Inflammatory macrophage treated with lipopolysaccharide for 1 hour (primary cell): ENCODE results near the gene XPNPEP3.
"Not testable (repeated sequence)": the region's sequence is repeated elsewhere in the genome, so short reads cannot be mapped to it uniquely, and the experiment has no call there.

Source experiments
- DNase-seq, 2 donors: peaks; one replicate each; pipeline ENCODE4 v3.0.0-alpha.2; 2020 to 2022

Gene XPNPEP3

DNA sequence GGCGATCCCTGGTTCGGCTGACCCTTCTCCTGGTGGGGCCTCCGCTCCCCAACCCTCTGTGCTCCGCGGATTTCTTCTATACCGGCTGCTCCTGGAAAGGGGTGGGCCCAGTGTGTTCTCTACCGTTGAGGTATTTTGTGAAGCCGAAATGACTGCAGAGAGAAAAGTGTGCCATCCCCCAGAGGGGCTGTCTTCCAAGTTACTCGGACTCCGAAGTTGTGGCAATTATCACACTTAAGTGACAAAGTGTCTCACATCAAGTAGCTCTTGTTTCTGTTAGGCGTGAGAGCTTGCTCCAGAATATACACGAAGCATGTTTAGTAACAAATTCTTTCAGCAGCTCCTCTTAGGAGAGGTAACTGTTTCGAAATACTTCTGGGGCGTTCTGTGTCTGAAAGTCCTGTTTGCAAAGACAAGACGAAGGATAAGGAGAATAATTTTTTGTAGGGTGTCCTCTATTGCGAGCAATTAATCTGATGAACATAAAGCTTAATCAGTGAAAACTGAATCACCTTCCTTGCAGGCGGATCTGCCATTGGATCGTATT is 434 bp downstream of the XPNPEP3 start:
- DNase-seq, result peak; percentile 4 to 19

DNA sequence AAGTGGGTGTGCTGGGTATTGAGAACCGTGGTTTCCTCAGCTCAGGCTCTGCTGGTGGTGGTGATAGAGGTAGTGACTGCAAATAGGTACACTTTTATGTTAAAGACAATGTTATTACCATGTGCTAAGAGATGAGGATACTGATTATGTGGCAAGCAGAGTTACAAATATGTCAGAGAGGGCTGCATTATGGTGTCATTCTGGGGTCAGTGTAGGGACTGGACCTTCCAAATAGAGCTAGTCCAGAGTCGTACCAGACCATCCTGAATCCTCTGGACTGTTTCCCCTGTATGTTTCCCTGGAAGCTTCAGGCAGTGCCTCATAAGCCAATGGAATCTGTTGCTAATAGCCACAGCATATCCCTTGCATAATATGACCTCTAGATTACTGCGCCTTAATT is 5.1 kb downstream of the XPNPEP3 start, which contains the start of gene DNAJB7:
TSS of gene DNAJB7 (minus strand) at position 101 of the 400 bp plus-strand sequence. CDS start 119 bp downstream, outside the sequence.
- no peak for DNase-seq

DNA sequence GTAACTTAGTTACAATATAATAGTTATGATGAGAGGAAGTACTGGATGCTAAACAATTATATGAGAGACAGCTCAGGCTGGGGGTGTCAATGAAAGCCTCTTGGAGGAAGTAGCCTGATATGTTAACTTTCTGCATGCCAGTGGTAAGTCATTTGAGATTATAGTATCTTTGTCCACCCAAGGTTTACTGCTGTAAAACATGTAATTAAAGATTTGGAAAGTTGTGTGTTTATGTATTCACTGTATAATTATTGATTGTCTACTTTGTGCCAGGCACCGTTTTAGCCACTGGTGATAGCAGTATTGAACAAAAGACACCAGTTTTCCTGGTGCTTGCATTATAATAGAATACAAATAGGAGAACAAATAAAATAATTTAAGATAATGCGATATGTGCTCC is 5.6 kb downstream of the XPNPEP3 start:
- DNase-seq, result peak in 1 of 2 donors; percentile 9

DNA sequence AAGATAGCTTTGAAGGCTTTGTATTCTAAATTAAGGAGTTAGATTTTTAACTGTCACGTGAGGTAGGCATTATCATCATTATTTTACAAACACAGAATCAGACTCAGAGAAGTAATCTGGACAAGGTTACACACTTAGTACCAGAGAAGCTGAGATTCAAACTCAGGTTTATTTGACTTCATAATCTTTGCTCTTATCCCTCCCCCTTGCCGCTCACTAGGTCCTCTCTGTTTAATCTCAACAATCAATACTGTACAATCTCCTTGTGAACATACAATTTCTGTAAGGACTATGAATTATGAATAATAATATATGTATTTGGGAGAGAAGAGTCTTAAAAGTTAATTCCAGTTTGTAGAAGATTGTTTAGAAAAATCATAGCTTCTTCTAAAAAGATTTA is 10.2 kb downstream of the XPNPEP3 start:
- no peak for DNase-seq

DNA sequence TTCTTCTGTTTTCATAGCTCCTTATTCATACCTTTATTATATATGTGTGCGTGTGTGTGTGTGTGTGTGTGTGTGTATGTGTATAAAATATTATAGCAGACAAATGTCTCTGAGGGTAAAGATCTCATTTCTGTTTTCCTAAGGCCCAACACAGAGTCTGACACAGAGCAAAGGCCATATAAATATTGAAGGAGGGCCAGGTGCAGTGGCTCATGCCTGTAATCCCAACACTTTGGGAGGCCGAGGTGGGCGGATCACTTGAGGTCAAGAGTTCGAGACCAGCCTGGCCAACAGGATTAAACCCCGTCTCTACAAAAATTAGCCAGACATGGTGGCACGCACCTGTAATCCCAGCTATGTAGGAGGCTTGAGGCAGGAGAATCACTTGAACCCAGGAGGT is 11.4 kb downstream of the XPNPEP3 start:
- not testable (repeated sequence) for DNase-seq

DNA sequence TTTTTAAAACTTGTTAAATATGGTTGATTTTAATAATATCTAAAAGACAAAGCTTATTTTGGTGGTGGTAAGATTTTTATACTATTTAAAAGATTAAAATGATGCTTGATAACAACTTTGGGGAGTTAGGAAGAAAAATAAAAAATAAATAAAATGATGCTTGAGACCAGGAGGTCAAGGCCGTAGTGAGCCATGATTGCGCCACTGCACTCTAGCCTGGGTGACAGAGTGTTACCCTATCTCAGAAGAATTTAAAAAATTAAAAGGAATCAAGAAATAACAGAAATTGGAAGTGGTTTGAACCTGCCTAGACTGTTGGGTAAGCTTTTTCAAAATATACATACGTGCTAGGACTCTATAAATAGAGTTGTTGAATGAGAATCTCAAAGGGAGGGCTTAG is 17.1 kb downstream of the XPNPEP3 start:
- DNase-seq, result no peak

DNA sequence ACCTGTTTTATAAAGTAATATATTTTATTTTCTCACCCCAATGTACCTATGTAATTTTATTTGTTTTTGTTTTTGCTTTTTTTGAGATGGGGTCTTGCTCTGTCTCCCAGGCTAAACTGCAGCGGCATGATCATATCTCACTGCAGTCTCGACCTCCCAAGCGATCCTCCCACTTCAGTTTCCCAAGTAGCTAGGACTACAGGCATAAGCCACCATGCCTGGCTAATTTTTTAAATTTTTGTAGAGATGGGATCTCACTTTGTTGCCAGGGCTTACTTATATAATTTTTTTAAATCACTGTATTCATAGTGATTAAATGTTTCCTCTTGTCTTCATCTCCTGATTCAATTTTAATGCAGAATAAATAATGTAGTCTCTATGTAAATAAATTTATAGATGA is 18.2 kb downstream of the XPNPEP3 start:
- no peak for DNase-seq

DNA sequence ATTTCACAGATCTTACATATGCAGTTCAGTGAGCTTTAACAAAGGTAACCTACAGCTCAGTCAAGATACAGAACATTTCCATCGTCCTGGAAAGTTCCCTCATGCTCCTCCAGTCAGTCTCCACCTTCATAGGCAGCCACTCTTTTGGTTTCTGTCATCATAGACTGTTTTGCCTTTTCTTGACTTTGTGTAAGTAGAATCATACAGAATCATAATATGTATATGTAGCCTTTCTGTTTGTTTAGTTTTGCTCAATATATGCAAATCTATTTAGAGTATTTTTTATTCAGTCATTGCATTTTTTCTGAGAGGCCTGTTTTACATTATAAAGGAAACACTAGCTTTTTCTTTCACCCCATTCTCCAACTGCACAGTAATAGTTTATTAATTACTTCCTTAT is 20.0 kb downstream of the XPNPEP3 start:
- DNase-seq, result no peak

DNA sequence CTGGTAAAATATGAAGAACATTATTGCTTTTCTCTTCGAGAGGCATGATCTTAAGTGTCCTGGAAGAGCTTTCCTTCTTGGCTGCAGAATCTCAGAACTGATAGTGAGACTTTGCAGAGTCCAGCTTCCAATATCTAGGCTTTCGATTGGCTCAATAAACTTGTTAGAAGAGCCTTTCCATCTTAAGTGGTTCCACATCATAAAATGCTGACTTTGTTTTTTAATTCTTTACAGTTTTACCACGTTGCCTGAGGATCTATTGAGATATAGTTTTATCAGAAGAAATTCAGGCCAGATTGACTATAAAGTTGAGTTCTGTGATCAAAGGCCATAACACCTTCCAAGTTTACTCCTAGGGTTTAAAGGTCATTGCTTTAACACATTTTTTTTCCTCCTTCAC is 20.5 kb downstream of the XPNPEP3 start:
- no peak for DNase-seq

DNA sequence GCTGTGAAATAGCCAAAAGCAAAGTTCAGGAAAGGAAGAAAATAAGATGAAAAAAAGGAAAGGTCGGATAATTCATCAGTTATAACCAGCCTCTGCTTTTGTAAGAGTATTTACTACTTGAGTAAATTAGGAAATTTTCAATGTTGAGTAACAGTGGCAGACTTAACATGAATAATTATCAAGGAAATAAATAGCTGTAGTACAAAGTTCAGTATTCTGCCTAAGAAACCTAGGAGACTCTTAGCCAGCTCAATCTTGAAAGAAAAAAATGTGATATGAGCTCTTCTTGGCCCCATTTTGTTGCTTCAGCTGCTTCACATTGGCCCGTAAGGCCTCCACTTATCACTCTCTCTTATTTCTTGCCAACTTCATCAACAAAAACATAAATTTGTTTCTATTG is 22.0 kb downstream of the XPNPEP3 start:
- DNase-seq, result peak; percentile 51 to 60

DNA sequence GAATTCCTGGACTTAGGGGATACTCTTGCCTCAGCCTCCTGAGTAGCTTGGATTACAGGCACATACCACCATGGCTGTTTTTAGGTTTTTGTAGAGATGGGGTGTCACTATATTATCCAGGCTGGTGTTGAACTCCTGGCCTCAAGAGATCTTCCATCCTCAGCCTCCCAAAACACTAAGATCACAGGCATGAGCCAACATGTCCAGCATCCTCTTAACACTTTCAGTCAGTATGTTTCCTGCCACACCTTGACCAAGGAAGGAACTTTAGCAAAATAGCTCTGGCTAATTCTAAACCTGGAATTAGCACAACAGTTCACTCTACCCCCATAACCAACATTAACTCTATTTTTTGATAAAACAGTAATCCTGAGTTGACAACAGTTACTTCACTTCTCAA is 32.2 kb downstream of the XPNPEP3 start:
- no peak for DNase-seq

DNA sequence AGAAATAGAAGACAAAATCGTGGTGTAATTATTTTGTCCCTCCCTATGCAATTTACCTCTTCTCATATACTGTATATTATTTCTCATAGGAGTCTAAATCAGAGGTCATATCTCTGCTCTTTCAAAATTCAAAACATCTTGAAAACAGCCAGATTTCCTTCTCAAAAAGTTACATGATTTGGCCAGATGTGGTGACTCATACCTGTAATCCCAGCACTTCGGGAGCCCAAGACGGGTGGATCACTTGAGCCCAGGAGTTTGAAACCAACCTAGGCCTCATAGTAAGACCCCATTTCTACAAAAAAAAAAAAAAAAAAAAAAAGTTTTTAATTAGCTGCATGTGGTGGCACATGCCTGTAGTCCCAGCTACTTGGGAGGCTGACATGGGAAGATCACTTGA is 33.9 kb downstream of the XPNPEP3 start:
- no peak for DNase-seq

DNA sequence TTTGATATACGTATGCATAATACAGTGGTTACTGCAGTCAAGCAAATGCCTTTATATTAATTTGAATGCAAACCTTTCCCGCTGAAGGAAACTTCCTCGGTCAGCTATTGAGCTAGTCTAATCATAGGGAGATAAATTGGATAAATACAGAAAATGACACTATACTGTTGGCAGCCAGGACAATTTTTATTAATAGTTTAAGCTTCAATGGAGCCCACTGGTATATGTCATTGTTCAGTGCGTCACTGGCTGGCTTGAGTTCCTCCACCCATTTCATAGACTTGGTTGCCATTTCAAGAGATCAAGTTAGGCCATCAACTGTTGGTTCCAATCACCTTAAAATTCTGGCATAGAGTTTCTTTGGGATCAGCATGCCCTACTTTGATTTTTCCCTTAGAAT is 37.5 kb downstream of the XPNPEP3 start:
- DNase-seq, result no peak

DNA sequence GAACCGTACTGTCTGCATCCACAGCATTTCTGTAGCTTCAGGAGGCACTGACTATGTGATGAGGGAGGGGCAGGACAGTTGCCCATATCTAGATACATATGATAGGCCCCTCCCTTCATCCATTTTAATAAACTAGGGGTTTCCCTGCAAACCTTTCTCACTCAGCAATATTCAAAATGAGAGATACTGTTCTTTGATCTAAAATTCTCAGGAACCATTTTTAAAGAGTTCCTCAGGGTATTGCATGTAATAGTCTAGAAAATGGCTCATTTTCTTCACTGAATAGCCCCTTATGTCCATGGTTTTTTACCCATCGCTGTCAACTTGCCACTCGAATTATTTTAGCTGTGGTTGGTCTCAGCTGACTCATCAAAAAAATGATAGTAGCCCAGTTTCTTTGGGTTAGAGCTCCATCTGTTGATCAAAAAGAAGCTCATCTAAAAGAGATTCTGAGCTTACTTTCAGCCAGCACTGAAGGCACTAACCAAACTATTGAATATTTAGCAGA is 42.0 kb downstream of the XPNPEP3 start:
- DNase-seq, result peak; percentile 56 to 79

DNA sequence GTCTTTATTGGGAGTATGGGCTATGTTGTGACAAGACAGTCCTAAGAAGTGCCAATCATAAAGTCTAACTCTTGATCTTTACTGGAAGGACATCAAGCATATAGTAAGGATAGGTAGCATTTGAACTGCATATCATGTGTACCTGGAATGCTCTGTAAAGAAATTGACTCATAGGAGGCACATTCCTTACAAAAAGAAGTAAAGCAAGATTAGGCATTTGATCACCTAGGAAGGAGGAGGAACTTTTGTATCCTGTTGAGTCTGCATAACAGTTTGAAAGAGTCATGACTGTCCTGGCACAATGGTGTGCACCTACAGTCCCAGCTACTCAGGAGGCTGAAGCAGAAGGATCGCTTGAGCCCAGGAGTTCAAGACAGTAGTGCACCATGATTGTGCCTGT is 47.2 kb downstream of the XPNPEP3 start:
- DNase-seq, result no peak

DNA sequence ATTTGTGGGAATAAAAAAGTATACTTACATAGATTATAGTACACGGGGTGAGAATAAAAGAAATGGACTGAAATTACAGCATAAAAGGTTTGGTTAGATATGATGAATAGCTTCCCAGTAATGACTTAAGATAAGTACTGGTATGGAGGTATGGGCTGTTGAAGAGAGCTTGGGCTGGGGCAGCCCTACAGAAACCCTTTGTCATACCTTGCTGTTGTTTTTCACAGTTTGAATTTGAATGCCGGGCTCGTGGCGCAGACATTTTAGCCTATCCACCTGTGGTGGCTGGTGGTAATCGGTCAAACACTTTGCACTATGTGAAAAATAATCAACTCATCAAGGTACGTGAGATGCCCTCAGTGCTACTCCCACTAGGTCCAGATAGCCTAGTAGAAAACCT is 51.9 kb downstream of the XPNPEP3 start:
- no peak for DNase-seq

DNA sequence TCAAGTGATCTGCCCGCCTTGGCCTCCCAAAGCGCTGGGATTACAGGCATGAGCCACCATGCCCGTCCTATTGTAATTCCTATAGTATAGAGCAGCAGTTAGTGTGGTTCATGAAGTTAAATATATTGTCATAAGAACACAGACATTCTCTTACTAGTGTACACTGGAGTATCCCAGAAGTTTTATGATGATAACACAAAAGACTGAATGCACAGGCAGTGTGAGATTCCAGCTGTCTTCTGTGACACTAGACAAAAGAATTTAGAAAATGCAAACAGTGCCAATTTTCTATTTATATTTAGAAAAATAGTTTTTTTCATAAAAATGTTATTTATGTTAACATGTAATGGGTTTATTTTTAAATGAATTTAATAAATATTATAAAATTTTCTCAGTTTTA is 54.8 kb downstream of the XPNPEP3 start:
- DNase-seq, result no peak

DNA sequence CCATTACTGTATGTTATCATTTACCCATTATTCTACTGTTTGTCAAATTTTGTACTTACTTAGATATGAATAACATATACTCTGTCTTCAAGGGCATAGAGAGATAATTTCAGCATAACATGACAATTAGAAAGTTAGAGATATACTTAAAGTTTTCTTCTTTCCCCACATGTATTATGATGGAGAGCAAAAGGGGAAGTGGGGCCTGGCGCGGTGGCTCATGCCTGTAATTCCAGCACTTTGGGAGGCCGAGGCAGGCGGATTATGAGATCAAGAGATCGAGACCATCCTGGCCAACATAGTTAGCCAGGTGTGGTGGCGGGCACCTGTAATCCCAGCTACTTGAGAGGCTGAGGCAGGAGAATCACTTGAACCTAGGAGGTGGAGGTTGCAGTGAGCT is 56.0 kb downstream of the XPNPEP3 start:
- DNase-seq, result not testable (repeated sequence)

DNA sequence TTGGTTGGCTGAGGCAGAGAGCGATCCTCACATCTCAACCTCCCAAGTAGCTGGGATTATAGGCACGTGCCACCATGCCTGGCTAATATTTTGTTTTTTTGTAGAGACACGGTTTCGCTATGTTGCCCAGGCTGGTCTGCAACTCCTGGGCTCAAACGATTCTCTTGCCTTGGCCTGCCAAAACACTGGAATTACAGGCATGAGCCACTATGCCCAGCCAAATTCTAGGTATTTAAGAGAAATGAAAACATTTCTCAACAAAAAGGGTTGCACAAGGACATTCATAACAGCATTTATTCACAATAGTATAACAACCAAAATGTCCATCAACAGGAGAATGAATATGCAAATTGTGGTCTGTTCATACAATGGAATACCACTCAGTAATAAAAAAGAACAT is 62.5 kb downstream of the XPNPEP3 start:
- DNase-seq, result no peak

DNA sequence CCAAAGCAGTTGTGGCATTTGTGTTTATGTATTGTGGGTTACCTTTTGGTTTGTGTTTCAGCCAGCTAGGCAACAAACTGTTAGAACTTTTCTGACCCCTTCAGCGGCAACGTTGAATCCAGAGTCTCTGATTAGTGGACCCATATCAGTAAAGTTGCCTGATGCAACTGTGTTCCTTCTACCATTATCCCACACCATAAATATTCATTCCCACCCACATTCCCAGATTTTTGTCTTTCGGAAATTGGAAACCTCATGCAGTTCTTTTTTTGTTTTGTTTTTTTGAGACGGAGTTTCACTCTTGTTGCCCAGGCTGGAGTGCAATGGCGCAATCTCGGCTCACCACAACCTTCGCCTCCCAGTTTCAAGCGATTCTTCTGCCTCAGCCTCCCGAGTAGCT is 63.6 kb downstream of the XPNPEP3 start:
- no peak for DNase-seq

DNA sequence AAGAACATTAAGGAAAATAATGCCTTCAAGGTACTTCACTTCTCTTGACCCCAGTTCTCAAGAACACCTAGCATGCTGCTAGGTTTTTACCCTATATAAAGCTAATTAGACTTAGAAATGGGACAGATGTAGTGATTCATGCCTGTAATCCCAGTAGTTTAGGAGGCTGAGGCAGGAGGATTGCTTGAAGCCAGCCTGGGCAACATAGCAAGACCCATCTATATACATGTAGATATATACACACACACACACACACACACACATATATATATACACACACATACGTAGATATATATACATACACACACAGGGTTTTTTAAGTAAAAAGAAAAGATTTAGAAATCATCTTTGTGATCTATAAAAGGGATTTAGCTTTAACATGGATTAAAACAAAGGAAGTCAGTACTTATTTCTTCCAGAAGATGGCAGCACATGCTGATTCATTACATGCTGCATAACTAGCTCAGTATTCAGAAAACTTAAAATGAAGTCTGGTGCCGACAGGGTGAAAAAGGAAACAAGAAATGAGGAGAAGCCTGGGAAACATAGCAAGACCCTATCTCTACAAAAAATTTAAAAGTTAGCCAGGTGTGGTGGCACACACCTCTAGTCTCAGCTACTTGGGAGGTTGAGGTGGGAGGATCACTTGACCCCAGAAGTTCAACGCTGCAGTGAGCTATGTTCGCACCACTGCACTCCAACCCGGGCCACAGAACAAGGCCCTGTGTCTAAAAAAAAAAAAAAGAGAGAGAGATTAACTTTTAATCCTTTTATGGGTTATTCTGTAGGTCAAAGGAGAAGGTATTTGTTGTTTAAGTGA is 65.7 kb downstream of the XPNPEP3 start:
- DNase-seq, result peak; percentile 51 to 94

DNA sequence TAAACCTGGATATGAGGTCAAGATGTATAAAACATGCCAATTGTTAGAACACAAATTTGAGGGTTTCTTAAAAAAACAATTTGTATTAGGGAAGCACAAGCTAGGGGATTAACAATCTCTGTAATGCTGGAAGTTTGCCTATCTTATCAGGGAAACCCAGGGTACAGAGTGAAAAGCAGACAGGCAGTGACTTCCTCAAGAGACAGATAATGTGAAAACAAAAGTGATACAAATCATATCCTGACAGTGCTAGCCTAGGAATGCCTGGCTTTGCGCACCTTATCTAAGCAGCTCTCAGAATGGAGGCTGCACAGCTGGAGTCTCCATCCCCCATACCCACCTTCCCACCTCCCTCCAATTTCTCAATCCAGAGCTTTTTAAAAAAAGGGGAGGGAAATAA is 71.7 kb downstream of the XPNPEP3 start:
- no peak for DNase-seq

DNA sequence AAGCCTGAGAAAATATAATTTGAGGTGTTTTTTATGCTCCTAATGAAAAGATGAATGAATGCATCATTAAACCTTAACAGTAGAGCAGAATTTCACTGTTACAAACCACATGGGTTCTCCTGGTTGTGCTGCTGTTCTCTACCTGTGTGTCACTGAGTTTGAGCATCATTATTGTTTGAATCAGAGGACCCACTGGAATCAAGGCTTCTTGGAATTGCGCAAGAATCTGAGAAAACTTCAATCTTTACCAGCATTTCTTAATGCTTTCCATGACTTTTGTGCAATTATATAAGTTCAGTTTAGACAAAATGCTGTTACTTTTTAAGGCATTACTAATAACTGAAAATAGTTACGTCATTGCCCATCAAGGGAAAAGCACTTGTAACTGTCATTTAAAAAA is 75.4 kb downstream of the XPNPEP3 start:
- no peak for DNase-seq

DNA sequence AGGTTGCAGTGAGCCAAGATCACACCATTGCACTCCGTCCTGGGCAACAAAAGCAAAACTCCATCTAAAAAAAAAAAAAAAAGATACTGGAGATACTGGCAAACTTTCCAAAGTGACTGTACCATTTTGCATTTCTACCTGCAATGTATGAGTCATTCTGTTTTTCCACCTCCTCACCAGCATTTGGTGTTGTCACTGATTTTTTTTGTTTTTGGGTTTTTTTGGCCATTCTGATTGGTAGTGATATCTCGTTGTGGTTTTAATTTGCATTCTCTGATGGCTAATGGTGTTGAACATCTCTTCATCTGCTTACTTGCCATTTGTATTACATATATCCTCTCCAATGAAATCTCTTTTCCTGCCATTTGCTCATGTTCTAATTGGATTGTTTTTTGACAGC is 82.3 kb downstream of the XPNPEP3 start:
- DNase-seq, result no peak
